Gastroesophageal sphincter (tissue), 4 donors: ENCODE measurements around the gene TUBB4A. TPM values are rescaled to one million over a fixed set of nuclear protein-coding genes. Genes with fewer than 3 reads are reported as not detected.

Source experiments
- ATAC-seq: fragments of 150-250 bp; one replicate; pipeline ENCODE4 v1.9.1; 2016; ENCODE audit warnings: mild to moderate bottlenecking, moderate library complexity
- H3K27ac ChIP-seq, 4 donors: fragments of 200-600 bp; sonication (generic) in 3 of 4; 1 replicate in 3 of 4; 2 replicates in 1 of 4; pipeline ENCODE4 v1.5.1; 2016 to 2019
- H3K27me3 ChIP-seq: fragments of 200-600 bp; sonication (generic); one replicate; pipeline ENCODE4 v1.5.1; 2019
- H3K36me3 ChIP-seq, 2 donors: fragments of 200-600 bp; sonication (generic); one replicate each; pipeline ENCODE4 v1.5.1; 2019; ENCODE audit warnings: control low read depth in 1 of 2
- H3K4me1 ChIP-seq, 3 donors: fragments of 200-600 bp; sonication (generic); 1 replicate in 2 of 3; 2 replicates in 1 of 3; pipeline ENCODE4 v1.5.1; 2016 to 2019; ENCODE audit warnings: control low read depth in 2 of 3
- H3K4me3 ChIP-seq, 2 donors: fragments of 200-600 bp; sonication (generic); one replicate each; pipeline ENCODE4 v1.5.1; 2019; ENCODE audit warnings: mild to moderate bottlenecking in 1 of 2, moderate library complexity in 1 of 2
- H3K9me3 ChIP-seq, 3 donors: fragments of 200-600 bp; sonication (generic); one replicate each; pipeline ENCODE4 v1.5.1; 2017 to 2019; ENCODE audit warnings: control low read depth in 2 of 3
- CTCF ChIP-seq, 4 experiments: fragments of 200-600 bp in 2 of 4; fragments of 450-650 bp in 2 of 4; sonication (generic) in 1 of 4; IDR thresholded peaks; one replicate each; pipeline ENCODE4 v1.5.1; 2017 to 2019; ENCODE audit warnings: antibody characterized with exemption in 4 of 4, mild to moderate bottlenecking in 2 of 4, moderate library complexity in 2 of 4
- EP300 ChIP-seq: sonication (generic); formaldehyde crosslinking; IDR thresholded peaks from one replicate; pipeline ENCODE4 v1.6.1; 2017; ENCODE audit warnings: antibody characterized with exemption, mild to moderate bottlenecking
- POLR2A ChIP-seq, 2 donors: fragments of 450-650 bp; IDR thresholded peaks; one replicate each; pipeline ENCODE4 v1.6.1; 2017; ENCODE audit warnings: antibody characterized with exemption in 2 of 2, mild to moderate bottlenecking in 2 of 2, moderate library complexity in 1 of 2
- POLR2AphosphoS5 ChIP-seq: sonication (generic); formaldehyde crosslinking; IDR thresholded peaks from one replicate; pipeline ENCODE4 v1.6.1; 2017; ENCODE audit warnings: antibody characterized with exemption
- WGBS, 2 donors: methylation state at CpG; one replicate each; pipeline ENCODE4 v1.1.5; 2018; ENCODE audit warnings: low coverage in 1 of 2; 5-methylcytosine and 5-hydroxymethylcytosine counted together
- total RNA-seq, 4 donors: library from RNA; depleted of rRNA; stranded (reverse); fragments of >200 nt; gene quantifications; one replicate each; pipeline ENCODE4 v1.1.0, GENCODE V29; 2016

The TUBB4A gene
- total RNA-seq, 4 donors from 2014 or later: 1.2 to 3.2 (median 2.2) TPM

GRCh38 chr19:6465663-6466062 is 36.4 kb downstream of the TUBB4A start:
- H3K27ac ChIP-seq: no peak overlapping the region
- no peaks in the 10 kb centered on the region for H3K9me3 ChIP-seq
- 86 to 100% methylated on average over 6 to 7 of the region's 8 CpGs for WGBS, 2 donors
- no peak for TF ChIP-seq EP300
- no peak for TF ChIP-seq POLR2AphosphoS5
- no peak for TF ChIP-seq CTCF (IDR thresholded peaks at IDR 0.05)
- no peak for TF ChIP-seq POLR2A (IDR thresholded peaks at IDR 0.05)
- peaks cover 28% of the 10 kb centered on the region for H3K27me3 ChIP-seq
- ATAC-seq: no peak
- no peaks in the 10 kb centered on the region for H3K36me3 ChIP-seq
- no peak overlapping the region for H3K4me3 ChIP-seq
- peaks cover 0 to 8% (median 4%) of the 10 kb centered on the region in 3 donors for H3K4me1 ChIP-seq

GRCh38 chr19:6465006-6465405 is 37.1 kb downstream of the TUBB4A start:
- Histone ChIP-seq H3K4me1 (peaks cover 0 to 8% (median 4%) of the 10 kb centered on the region in 3 donors), H3K36me3 (no peaks in the 10 kb centered on the region), H3K27ac (no peak overlapping the region), H3K4me3 (no peak overlapping the region), H3K27me3 (peaks cover 28% of the 10 kb centered on the region), H3K9me3 (no peaks in the 10 kb centered on the region)
- TF ChIP-seq POLR2A (IDR thresholded peaks at IDR 0.05): no peak
- no peak for TF ChIP-seq CTCF (IDR thresholded peaks at IDR 0.05)
- TF ChIP-seq EP300: no peak
- TF ChIP-seq POLR2AphosphoS5: no peak
- 24 to 51% methylated on average over 2 to 4 of the region's 9 CpGs for WGBS, 2 donors
- ATAC-seq: no peak

GRCh38 chr19:6464070-6464873 is 37.8 kb downstream of the TUBB4A start, which contains the start of gene CRB3:
CRB3 (plus strand) TSS chr19:6464271; CDS start chr19:6464702, 431 bp downstream.
- peaks cover 0 to 14% (median 4%) of the 10 kb centered on the region in 3 donors for H3K4me1 ChIP-seq
- H3K9me3 ChIP-seq: no peaks in the 10 kb centered on the region
- WGBS, 2 donors: 0 to 8% methylated on average over 1 to 8 of the region's 65 CpGs
- peaks cover 28% of the 10 kb centered on the region for H3K27me3 ChIP-seq
- H3K36me3 ChIP-seq: no peaks in the 10 kb centered on the region
- H3K4me3 ChIP-seq: no peak within 1 kb of the TSS
- no peak for ATAC-seq
- H3K27ac ChIP-seq: no peak within 1 kb of the TSS
- TF ChIP-seq EP300 (no peak), POLR2A (IDR thresholded peaks at IDR 0.05) (no peak), CTCF (IDR thresholded peaks at IDR 0.05) (no peak), POLR2AphosphoS5 (no peak)

GRCh38 chr19:6460099-6460884 is 41.8 kb downstream of the TUBB4A start:
- TF ChIP-seq CTCF (IDR thresholded peaks at IDR 0.05) (peak in 3 of 4 experiments; percentile 71 to 74 (median 73)), POLR2A (IDR thresholded peaks at IDR 0.05) (no peak), POLR2AphosphoS5 (peak; percentile 40)
- Histone ChIP-seq H3K9me3 (no peaks in the 10 kb centered on the region), H3K27me3 (peaks cover 27% of the 10 kb centered on the region), H3K4me3 (peak overlapping the region; percentile 54 to 94), H3K36me3 (peaks cover 0 to 22% of the 10 kb centered on the region in 2 donors), H3K27ac (peak overlapping the region; percentile 75 to 94 (median 91)), H3K4me1 (peaks cover 0 to 32% (median 10%) of the 10 kb centered on the region in 3 donors)
- WGBS, 2 donors: 0 to 1% methylated on average over 3 to 14 of the region's 57 CpGs
- ATAC-seq: peak; percentile 95
